Karpas-422 (cell line): ENCODE measurements around the gene MMP24. TPM values are rescaled to one million over a fixed set of nuclear protein-coding genes. Genes with fewer than 3 reads are reported as not detected.
"Not testable (repeated sequence)": the region's sequence is repeated elsewhere in the genome, so short reads cannot be mapped to it uniquely, and the experiment has no call there.

Experiments used
- DNase-seq: peaks from one replicate; pipeline ENCODE4 v3.0.0-alpha.2; 2015
- H2AFZ ChIP-seq: fragments of 200-600 bp; sonication (generic); 2 replicates; pipeline ENCODE4 v1.6.1; 2014; ENCODE audit warnings: antibody characterized with exemption, low read length, mixed read lengths
- H3K27ac ChIP-seq: fragments of 200-600 bp; sonication (generic); 2 replicates; pipeline ENCODE4 v1.5.1; 2014; ENCODE audit warnings: mild to moderate bottlenecking, low read length, moderate library complexity
- H3K27me3 ChIP-seq: fragments of 200-600 bp; sonication (generic); 2 replicates; pipeline ENCODE4 v1.6.1; 2014; ENCODE audit warnings: low read length, mixed read lengths
- H3K36me3 ChIP-seq: fragments of 200-600 bp; sonication (generic); 2 replicates; pipeline ENCODE4 v1.6.1; 2014; ENCODE audit warnings: low read length, mixed read lengths; ENCODE audit not compliant: insufficient read depth
- H3K4me1 ChIP-seq: fragments of 200-600 bp; sonication (generic); 2 replicates; pipeline ENCODE4 v1.6.1; 2014; ENCODE audit warnings: mild to moderate bottlenecking, low read length, mixed read lengths
- H3K4me2 ChIP-seq: fragments of 200-600 bp; sonication (generic); 2 replicates; pipeline ENCODE4 v1.6.1; 2014; ENCODE audit warnings: low read length, low read depth, mild to moderate bottlenecking; ENCODE audit not compliant: poor library complexity, severe bottlenecking
- H3K4me3 ChIP-seq: fragments of 200-600 bp; sonication (generic); 2 replicates; pipeline ENCODE4 v1.5.1; 2014; ENCODE audit warnings: mild to moderate bottlenecking, antibody characterized with exemption, low read length, mixed read lengths
- H3K79me2 ChIP-seq: fragments of 200-600 bp; sonication (generic); 2 replicates; pipeline ENCODE4 v1.6.1; 2014; ENCODE audit warnings: mild to moderate bottlenecking, low read length, mixed read lengths
- H3K9ac ChIP-seq: fragments of 200-600 bp; sonication (generic); 2 replicates; pipeline ENCODE4 v1.6.0; 2014; ENCODE audit warnings: low read length
- H3K9me2 ChIP-seq: fragments of 200-600 bp; sonication (generic), shearing (Covaris generic); replicated peaks from 2 replicates; pipeline ENCODE4 v1.6.0; 2014; ENCODE audit warnings: mild to moderate bottlenecking, low read length, moderate library complexity; ENCODE audit not compliant: insufficient read depth
- H3K9me3 ChIP-seq: fragments of 300-700, 200-600 bp; sonication (generic); 2 replicates; pipeline ENCODE4 v1.6.1; 2014; ENCODE audit warnings: low read length, mixed read lengths
- H4K20me1 ChIP-seq: fragments of 200-600 bp; sonication (generic); 2 replicates; pipeline ENCODE4 v1.6.1; 2014; ENCODE audit warnings: mild to moderate bottlenecking, antibody characterized with exemption, low read length, low read depth; ENCODE audit not compliant: insufficient read depth
- total RNA-seq: library from RNA; depleted of rRNA; stranded (reverse); fragments of >200 nt; shearing (Covaris generic); gene quantifications from 2 replicates; pipeline ENCODE4 v1.2.3, GENCODE V29; 2014; ENCODE audit warnings: low replicate concordance; rRNA removed

Gene MMP24
- 0.36 and 0.60 TPM in 2 replicates for total RNA-seq

DNA sequence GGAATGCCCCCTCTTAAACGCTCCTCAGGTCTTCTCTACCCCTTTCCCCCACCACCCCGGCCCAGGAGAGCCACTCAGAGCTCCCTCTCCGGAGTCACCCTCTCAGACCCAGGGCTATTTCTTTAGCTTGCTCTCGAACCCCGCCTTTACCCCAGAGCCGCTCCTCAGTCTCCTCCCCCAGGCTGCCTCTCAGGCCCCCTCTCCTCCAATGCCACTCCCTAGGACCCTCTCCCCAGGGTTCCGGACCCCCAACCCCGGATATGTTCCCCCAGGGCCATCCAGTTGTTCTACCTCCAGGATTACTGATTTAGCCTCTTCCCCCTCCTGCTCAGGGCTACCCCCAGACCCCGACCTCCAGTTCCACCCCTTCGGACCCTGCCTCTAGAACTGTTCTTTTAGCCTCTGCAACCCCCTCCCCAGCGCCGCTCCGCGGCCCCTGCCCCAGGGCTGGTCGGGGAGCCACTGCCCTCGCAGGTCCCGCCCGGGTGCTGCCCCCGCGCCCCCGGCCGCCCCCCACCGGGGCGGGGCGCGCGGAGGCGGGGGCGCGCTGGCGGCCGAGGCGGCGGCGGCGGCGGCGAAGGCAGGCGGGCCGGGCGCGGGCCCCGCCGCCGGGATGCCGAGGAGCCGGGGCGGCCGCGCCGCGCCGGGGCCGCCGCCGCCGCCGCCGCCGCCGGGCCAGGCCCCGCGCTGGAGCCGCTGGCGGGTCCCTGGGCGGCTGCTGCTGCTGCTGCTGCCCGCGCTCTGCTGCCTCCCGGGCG, at the start of gene MMP24:
Gene MMP24 (plus strand): TSS at position 565 of the 758 bp plus-strand sequence. CDS start 49 bp downstream, at position 614.
- no peak for DNase-seq
- H3K27ac ChIP-seq, result no peak within 1 kb of the TSS
- no peaks in the 10 kb centered on the region for H3K9me3 ChIP-seq
- H3K4me3 ChIP-seq, result no peak within 1 kb of the TSS
- no peak within 1 kb of the TSS for H3K4me2 ChIP-seq
- H3K36me3 ChIP-seq, result no peaks in the 10 kb centered on the region
- H4K20me1 ChIP-seq, result no peaks in the 10 kb centered on the region
- no peak within 1 kb of the TSS for H2AFZ ChIP-seq
- H3K27me3 ChIP-seq, result no peaks in the 10 kb centered on the region
- H3K9ac ChIP-seq, result no peak within 1 kb of the TSS
- no peaks in the 10 kb centered on the region for H3K4me1 ChIP-seq
- no peaks in the 10 kb centered on the region for H3K9me2 ChIP-seq
- no peaks in the 10 kb centered on the region for H3K79me2 ChIP-seq

DNA sequence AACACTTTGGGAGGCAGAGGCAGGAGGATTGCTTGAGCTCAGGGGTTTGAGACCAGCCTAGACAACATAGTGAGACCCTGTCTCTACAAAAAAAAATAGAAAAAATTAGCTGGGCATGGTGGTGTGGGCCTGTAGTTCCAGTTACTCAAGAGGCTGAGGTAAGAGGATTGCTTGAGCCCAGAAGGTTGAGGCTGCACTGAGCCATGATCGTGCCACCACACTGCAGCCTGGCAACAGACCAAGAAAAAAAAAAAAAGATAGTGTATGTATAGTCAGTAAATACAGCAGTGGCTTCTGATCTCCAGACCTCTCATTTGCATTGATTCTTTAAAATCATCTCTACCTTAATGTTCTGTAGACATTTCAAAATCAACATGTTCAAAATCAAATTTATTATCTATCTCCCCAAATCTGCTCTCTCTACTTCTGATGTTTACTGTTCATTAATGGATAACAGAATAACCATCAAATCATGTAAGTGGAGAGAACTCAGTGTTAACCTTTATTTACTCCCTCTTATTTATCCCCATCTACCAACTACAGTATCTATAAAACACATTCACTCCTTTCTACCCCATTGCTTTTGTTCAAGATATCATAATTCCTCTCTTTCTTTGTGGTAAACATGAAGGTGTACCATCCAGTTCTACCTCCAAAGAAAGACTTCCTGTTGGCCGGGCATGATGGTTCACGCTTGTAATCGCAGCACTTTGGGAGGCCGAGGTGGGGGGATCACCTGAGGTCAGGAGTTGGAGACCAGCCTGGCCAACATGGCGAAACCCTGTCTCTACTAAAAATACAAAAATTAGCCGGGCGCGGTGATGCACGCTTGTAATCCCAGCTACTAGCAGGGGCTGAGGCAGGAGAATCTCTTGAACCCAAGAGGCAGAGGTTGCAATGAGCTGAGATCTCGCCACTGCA, 46.9 kb upstream of the MMP24 start:
- Histone ChIP-seq H3K27me3 (no peaks in the 10 kb centered on the region), H3K9me2 (no peaks in the 10 kb centered on the region), H3K79me2 (no peaks in the 10 kb centered on the region), H4K20me1 (no peaks in the 10 kb centered on the region), H3K4me1 (no peaks in the 10 kb centered on the region), H3K9ac (no peak overlapping the region), H3K4me2 (no peak overlapping the region), H3K9me3 (no peaks in the 10 kb centered on the region), H3K27ac (no peak overlapping the region), H3K36me3 (no peaks in the 10 kb centered on the region), H3K4me3 (no peak overlapping the region), H2AFZ (no peak overlapping the region)
- DNase-seq, result no peak

DNA sequence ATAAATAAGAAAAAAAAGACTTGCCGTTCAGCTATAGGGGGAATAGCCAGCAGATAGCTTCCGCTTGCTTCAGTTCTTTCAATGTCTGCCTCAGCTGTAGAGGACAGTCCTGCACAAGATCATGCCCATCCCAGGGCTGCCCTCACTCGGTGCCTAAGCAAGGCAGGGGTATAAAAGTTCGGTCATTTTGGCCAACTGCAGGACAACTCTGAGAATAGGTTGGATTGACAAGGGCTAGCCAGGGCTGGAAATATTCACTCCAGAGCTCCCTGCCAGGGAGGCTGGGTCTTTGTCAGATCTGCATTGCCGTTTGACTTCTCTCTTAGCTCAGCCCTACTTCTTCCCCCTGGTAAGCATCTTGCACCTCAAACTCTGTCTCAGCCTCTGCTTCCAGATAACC, 46.2 kb upstream of the MMP24 start:
- no peaks in the 10 kb centered on the region for H3K4me1 ChIP-seq
- no peaks in the 10 kb centered on the region for H4K20me1 ChIP-seq
- no peak overlapping the region for H3K4me2 ChIP-seq
- H3K9me2 ChIP-seq, result no peaks in the 10 kb centered on the region
- no peak overlapping the region for H3K27ac ChIP-seq
- no peaks in the 10 kb centered on the region for H3K79me2 ChIP-seq
- DNase-seq, result no peak
- H3K36me3 ChIP-seq, result no peaks in the 10 kb centered on the region
- no peak overlapping the region for H3K9ac ChIP-seq
- no peaks in the 10 kb centered on the region for H3K9me3 ChIP-seq
- H3K4me3 ChIP-seq, result no peak overlapping the region
- H2AFZ ChIP-seq, result no peak overlapping the region
- H3K27me3 ChIP-seq, result no peaks in the 10 kb centered on the region

DNA sequence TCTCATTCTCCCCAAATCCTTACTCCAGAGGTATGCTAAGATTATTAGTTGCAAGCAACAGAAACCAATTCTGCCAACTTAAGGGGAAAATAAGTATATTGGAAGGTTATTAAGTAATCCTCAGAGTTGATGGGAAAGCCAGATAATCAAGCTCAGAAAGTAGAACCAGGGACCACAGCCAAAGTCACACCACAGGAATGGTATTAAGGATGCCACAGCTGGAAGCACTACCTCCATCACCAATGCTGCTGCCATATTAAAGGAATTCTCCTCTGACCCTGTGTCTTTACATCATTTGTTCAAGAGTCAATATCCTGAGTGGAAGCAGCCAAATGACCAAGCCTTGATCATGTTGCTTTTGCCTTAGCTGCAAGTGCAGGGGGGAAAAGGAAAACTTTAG, 44.8 kb upstream of the MMP24 start:
- Histone ChIP-seq H3K9me3 (no peaks in the 10 kb centered on the region), H3K36me3 (no peaks in the 10 kb centered on the region), H2AFZ (no peak overlapping the region), H4K20me1 (no peaks in the 10 kb centered on the region), H3K27ac (no peak overlapping the region), H3K4me3 (no peak overlapping the region), H3K79me2 (no peaks in the 10 kb centered on the region), H3K9me2 (no peaks in the 10 kb centered on the region), H3K4me1 (no peaks in the 10 kb centered on the region), H3K4me2 (no peak overlapping the region), H3K27me3 (no peaks in the 10 kb centered on the region), H3K9ac (no peak overlapping the region)
- no peak for DNase-seq

DNA sequence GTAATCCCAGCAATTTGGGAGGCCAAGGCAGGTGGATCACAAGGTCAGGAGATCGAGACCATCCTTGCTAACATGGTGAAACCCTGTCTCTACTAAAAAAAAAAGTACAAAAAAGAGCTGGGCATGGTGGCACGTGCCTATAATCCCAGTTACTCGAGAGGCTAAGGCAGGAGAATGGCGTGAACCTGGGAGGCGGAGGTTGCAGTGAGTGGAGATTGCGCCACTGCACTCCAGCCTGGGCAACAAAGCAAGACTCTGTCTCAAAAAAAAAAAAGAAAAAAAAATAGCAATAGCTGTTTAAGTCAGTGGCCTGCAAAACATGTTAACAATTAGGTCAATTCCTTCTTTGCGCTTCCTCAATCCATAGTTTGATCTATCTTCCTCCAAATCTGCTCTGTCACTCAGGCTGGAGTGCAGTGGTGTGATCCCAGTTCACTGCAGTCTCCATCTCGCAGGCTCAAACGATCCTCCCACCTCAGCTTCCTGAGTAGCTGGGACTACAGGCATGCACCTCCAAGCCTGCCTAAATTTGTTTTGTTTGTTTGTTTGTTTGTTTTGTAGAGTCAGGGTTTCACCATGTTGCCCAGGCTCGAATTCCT, 39.7 kb upstream of the MMP24 start:
- H3K9me2 ChIP-seq, H2AFZ ChIP-seq, H3K4me3 ChIP-seq, H3K9ac ChIP-seq, H3K27me3 ChIP-seq, H3K27ac ChIP-seq, H3K79me2 ChIP-seq, H3K36me3 ChIP-seq, H3K4me1 ChIP-seq, H3K4me2 ChIP-seq, DNase-seq, H4K20me1 ChIP-seq, H3K9me3 ChIP-seq: not testable (repeated sequence)

DNA sequence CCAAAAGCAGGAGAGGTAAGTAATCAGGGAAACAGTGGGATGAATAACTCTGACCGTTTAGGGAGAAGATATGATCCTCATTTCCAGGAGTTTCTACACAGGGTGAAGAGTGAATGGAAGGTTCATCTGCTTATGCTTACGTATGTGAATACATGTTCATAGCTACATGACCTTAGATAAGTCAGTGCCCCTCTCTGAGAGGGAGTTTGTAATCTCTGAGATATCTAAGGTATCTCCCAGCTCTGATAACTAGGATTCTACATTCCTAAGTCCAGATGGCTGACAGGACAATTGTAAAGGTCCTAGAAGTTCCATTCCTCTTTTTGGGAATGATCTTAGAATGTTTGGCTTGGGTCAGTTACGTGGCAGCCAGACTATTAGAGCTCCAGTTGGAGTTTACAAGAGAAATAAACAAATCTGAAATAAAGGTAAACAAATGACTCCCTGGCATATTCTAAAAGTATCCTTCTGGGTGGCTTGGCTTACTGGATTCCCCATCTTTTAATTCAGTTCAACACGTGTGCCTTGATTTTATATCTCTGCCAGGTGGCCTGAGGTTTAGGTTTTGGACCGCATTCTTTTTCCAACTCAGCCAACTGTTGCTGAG, 38.8 kb upstream of the MMP24 start:
- H4K20me1 ChIP-seq, result no peaks in the 10 kb centered on the region
- no peak overlapping the region for H3K27ac ChIP-seq
- no peaks in the 10 kb centered on the region for H3K36me3 ChIP-seq
- no peaks in the 10 kb centered on the region for H3K27me3 ChIP-seq
- no peak overlapping the region for H3K4me3 ChIP-seq
- no peaks in the 10 kb centered on the region for H3K79me2 ChIP-seq
- no peaks in the 10 kb centered on the region for H3K9me2 ChIP-seq
- no peak for DNase-seq
- H2AFZ ChIP-seq, result no peak overlapping the region
- no peak overlapping the region for H3K4me2 ChIP-seq
- H3K9ac ChIP-seq, result no peak overlapping the region
- H3K4me1 ChIP-seq, result no peaks in the 10 kb centered on the region
- no peaks in the 10 kb centered on the region for H3K9me3 ChIP-seq

DNA sequence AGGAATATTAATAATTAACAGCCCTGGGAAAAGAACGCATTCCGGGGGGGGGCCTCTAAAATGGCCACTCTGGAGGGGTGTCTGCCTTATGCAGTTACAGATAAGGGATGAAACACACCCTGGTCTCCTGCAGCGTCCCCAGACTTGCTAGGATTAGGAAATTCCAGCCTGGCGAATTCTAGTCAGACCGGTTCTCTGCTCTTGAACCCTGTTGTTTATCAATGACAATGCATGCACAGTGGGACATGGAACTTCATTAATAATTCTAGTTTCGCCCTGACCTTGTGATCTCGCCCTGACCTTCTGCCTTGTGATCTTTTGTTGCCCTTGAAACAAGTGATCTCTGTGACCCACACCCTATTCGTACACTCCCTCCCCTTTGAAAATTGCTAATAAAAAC, 37.3 kb upstream of the MMP24 start:
- not testable (repeated sequence) for H3K9me2 ChIP-seq, H3K4me2 ChIP-seq, H3K36me3 ChIP-seq, H3K4me1 ChIP-seq, H2AFZ ChIP-seq, H3K27me3 ChIP-seq, H3K9me3 ChIP-seq, H4K20me1 ChIP-seq, H3K27ac ChIP-seq, DNase-seq, H3K4me3 ChIP-seq, H3K9ac ChIP-seq, H3K79me2 ChIP-seq

DNA sequence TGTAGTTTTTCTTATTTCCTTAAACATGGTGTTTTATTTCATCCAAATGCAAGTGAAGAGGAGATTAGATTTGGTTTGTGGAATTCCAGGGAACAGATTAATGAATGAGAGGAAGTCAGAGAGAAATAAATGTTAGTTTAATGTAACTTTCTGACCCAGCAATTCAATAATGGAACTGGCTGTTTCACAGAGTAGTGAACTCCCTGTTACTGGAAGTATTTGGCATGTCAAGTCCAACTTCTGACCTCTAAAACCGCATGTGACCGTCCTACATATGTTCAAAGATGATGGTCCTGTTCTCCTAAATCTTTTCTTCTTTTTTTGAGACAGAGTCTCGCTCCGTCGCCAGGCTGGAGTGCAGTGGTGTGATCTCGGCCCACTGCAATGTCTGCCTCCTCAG, 35.9 kb upstream of the MMP24 start:
- Histone ChIP-seq H3K79me2 (no peaks in the 10 kb centered on the region), H3K4me3 (no peak overlapping the region), H3K27me3 (no peaks in the 10 kb centered on the region), H3K9ac (no peak overlapping the region), H3K9me3 (no peaks in the 10 kb centered on the region), H3K9me2 (no peaks in the 10 kb centered on the region), H2AFZ (no peak overlapping the region), H3K4me1 (no peaks in the 10 kb centered on the region), H3K27ac (no peak overlapping the region), H4K20me1 (no peaks in the 10 kb centered on the region), H3K36me3 (no peaks in the 10 kb centered on the region), H3K4me2 (no peak overlapping the region)
- no peak for DNase-seq
